GM12892 (cell line): ENCODE results near the gene BBLN.

Experiments
- POLR2A ChIP-seq: IDR thresholded peaks from 2 replicates; pipeline ENCODE4 v1.6.1; 2011; ENCODE audit warnings: low read depth, low read length, control low read depth
- POLR2AphosphoS5 ChIP-seq: IDR thresholded peaks from 2 replicates; pipeline ENCODE4 v1.6.1; 2011; ENCODE audit warnings: low read depth, low read length, control low read depth
- TAF1 ChIP-seq: IDR thresholded peaks from 2 replicates; pipeline ENCODE4 v1.6.1; 2011; ENCODE audit warnings: low read depth, mild to moderate bottlenecking, control low read depth, low read length, borderline replicate concordance

- TF ChIP-seq POLR2A (no peak), POLR2AphosphoS5 (no peak), TAF1 (no peak)
Measured at GRCh38 chr9:128168731-128169308, 8.8 kb downstream of the BBLN start.
